ENCODE data around the gene U2AF1L4.

U2AF1L4 gene

GRCh38 chr19:35718345-35719041 is 26.7 kb downstream of the U2AF1L4 start:
- no peak for TF ChIP-seq CTCF (conservative IDR thresholded peaks at IDR 0.05; ENCODE audit: control insufficient read depth, insufficient read depth, low read depth, low read length)
- peak overlapping the region; percentile 82 for H3K4me3 ChIP-seq (ENCODE audit: control insufficient read depth, low read depth, low read length)
- no peak for DNase-seq (ENCODE audit: low read depth)

- H3K4me3 ChIP-seq (ENCODE audit: control insufficient read depth, low read depth, low read length) = peak within 1 kb of the TSS; percentile 82
- no peak for TF ChIP-seq CTCF (conservative IDR thresholded peaks at IDR 0.05; ENCODE audit: control insufficient read depth, insufficient read depth, low read depth, low read length)
- no peak for DNase-seq (ENCODE audit: low read depth)
Observed at GRCh38 chr19:35717665-35718344, 27.4 kb downstream of the U2AF1L4 start, which contains the start of gene KMT2B. Gene KMT2B (plus strand): TSS chr19:35718003. CDS start chr19:35718019, 16 bp downstream.

DNA sequence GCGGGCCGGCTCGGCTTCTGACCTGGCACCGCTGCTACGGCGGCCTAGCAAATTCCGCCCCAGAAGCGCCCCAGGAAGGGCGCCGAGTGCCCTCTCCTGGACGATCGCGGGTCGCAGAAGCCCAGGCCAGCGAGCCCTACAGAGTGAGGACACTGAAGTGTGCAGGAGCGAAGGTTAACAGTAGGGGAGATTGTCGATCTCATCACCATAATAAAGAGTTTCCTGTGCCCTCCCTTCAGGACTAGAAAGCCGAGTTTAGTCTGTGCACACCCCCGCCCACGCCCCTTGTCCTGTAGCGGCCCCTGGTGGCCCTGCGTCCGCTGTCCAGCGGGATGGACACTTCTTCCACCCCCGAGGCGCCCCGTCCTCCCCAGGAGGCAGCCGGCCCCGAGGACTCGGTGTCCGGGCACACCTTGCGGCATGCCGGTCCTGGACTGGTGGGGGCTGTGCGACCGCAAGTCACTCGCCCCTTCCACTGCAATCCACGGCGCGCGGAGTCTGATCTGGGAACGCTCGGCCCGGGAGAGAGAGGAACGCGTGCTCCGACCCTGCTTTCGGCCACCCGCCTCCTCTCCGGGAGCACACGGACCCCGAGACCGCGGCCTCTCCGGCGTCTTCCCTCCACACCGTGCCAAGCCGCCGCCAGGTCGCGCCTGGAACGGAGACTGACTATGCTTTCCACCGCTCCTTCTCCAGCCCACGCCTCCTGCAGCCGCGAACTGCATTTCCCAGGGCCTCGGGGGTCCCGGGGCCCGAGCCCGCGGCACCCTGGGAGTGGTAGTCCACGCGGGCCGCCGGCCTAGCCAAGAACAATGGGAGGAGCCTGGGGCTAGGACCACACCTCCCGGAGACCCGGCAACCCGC is 28.2 kb downstream of the U2AF1L4 start:
- peak overlapping the region; percentile 75 for H3K4me3 ChIP-seq (ENCODE audit: control insufficient read depth, low read depth, low read length)
- peak; percentile 66 for TF ChIP-seq CTCF (conservative IDR thresholded peaks at IDR 0.05; ENCODE audit: control insufficient read depth, insufficient read depth, low read depth, low read length)
- peak; percentile 92 for DNase-seq (ENCODE audit: low read depth)

GRCh38 chr19:35715981-35716800 is 29.0 kb downstream of the U2AF1L4 start:
- no peak for DNase-seq (ENCODE audit: low read depth)
- peak overlapping the region; percentile 75 for H3K4me3 ChIP-seq (ENCODE audit: control insufficient read depth, low read depth, low read length)
- TF ChIP-seq CTCF (conservative IDR thresholded peaks at IDR 0.05; ENCODE audit: control insufficient read depth, insufficient read depth, low read depth, low read length) = no peak

DNA sequence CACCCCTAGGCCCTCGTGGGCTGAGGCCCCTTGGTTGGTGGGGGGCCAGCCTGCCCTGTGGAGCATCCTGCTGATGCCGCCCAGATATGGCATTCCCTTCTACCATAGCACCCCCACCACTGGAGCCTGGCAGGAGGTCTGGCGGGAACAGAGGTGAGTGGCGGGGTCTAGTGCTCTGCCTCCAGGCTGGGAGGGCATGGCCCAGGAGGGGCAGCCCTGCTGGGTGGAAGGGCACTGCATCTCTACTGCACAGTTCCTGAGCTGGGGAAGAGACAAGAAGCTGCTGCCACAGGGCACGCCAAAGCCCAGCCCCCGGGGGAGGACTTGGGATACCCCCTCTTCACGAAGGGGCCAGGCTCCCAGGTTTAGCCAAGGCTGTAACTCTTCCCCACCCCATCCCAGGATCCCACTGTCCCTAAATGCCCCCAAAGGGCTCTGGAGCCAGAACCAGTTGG is 29.8 kb downstream of the U2AF1L4 start:
- no peak for TF ChIP-seq CTCF (conservative IDR thresholded peaks at IDR 0.05; ENCODE audit: control insufficient read depth, insufficient read depth, low read depth, low read length)
- H3K4me3 ChIP-seq (ENCODE audit: control insufficient read depth, low read depth, low read length) = no peak overlapping the region
- DNase-seq (ENCODE audit: low read depth) = no peak
